NT2/D1 (cell line): ENCODE results near the gene TFDP1.

Source experiments
- DNase-seq: peaks from one replicate; pipeline ENCODE4 v3.0.0-alpha.2; 2011; ENCODE audit warnings: low read depth, low spot score
- H3K27me3 ChIP-seq: 2 replicates; pipeline ENCODE4 v1.6.0; 2011; ENCODE audit warnings: mild to moderate bottlenecking; ENCODE audit not compliant: insufficient read length, insufficient read depth
- H3K36me3 ChIP-seq: 2 replicates; pipeline ENCODE4 v1.6.1; 2011; ENCODE audit warnings: mild to moderate bottlenecking, low read length, mixed read lengths; ENCODE audit not compliant: insufficient read depth, insufficient read length
- H3K4me1 ChIP-seq: 2 replicates; pipeline ENCODE4 v1.5.1; 2011; ENCODE audit not compliant: insufficient read depth, insufficient read length
- H3K4me3 ChIP-seq: 2 replicates; pipeline ENCODE4 v1.5.1; 2011; ENCODE audit warnings: low read depth; ENCODE audit not compliant: insufficient read length
- H3K9ac ChIP-seq: 2 replicates; pipeline ENCODE4 v1.6.0; 2011; ENCODE audit warnings: low read depth; ENCODE audit not compliant: insufficient read length
- H3K9me3 ChIP-seq: 2 replicates; pipeline ENCODE4 v1.5.1; 2011; ENCODE audit warnings: mild to moderate bottlenecking, low read length; ENCODE audit not compliant: insufficient read depth
- SUZ12 ChIP-seq: IDR thresholded peaks from 2 replicates; pipeline ENCODE4 v1.6.1; 2011; ENCODE audit not compliant: insufficient read length, insufficient read depth; ENCODE audit errors: extremely low read depth
- YY1 ChIP-seq: IDR thresholded peaks from 2 replicates; pipeline ENCODE4 v1.6.1; 2011; ENCODE audit not compliant: insufficient read length, insufficient read depth
- ZNF274 ChIP-seq: IDR thresholded peaks from 2 replicates; pipeline ENCODE4 v1.6.1; 2011; ENCODE audit warnings: mild to moderate bottlenecking, low read depth, low read length

Gene TFDP1

DNA sequence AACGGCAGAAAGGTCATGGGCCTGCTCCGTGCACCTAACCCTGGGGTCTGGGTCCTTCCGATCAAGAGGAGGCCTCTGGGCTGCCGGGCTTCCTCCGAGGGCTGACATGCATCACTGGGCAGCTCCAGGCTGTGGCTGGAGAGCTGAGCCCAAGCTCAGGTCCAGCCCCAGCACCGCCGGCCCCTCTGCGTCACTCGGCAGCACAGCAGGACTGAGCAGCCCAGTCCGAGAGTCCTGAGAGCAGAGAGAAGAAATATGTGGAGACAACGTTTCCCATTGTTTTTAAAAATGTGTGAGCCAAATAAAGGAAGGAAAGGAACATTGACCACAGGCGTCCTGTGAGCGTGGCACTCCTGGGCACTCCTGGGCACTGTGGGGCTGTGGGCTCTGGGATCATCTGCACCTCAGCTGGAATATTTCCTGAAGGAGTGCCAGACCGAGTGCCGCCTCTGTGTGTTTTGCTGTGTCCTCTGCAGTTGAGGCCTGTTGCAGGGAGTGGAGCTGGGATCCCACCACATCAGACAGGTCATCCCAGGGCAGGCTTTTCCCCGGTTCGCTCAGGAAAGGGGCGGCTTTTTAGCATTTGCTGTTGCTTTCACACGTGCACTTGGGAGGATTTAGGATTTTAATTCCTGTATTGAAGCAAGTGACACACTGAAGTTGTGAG lies 37.8 kb upstream of the TFDP1 start:
- DNase-seq: no peak
- Histone ChIP-seq H3K36me3 (peaks cover 71% of the 10 kb centered on the region), H3K4me1 (peaks cover 25% of the 10 kb centered on the region), H3K4me3 (no peak overlapping the region), H3K9ac (no peak overlapping the region), H3K9me3 (no peaks in the 10 kb centered on the region), H3K27me3 (no peaks in the 10 kb centered on the region)
- TF ChIP-seq ZNF274: no peak
- no peak for TF ChIP-seq SUZ12
- TF ChIP-seq YY1: no peak

GRCh38 chr13:113547238-113547971 lies 37.1 kb upstream of the TFDP1 start:
- DNase-seq: no peak
- Histone ChIP-seq H3K36me3 (peaks cover 74% of the 10 kb centered on the region), H3K9me3 (no peaks in the 10 kb centered on the region), H3K4me1 (peaks cover 25% of the 10 kb centered on the region), H3K9ac (no peak overlapping the region), H3K4me3 (no peak overlapping the region), H3K27me3 (no peaks in the 10 kb centered on the region)
- no peak for TF ChIP-seq YY1
- TF ChIP-seq ZNF274: no peak
- TF ChIP-seq SUZ12: no peak

DNA sequence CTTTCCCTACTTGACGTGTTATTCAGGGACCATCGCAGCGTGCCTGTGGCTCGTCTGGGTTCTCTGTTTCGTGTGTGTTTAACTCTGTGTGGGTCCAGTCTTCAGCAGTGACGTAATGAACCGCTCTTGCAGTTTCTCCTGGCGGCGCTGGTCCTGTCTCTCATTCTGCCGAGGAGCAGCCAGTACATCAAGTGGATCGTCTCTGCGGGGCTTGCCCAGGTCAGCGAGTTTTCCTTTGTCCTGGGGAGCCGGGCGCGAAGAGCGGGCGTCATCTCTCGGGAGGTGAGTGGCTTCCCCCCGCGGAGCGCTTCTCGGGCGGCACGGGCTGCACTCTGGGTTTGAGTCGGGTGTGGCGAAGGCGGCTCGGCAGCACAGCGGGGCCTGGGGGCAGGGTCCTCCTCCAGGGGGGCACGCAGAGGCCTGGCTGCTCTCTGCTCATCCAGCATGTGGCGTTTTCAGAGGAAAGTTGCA lies 36.3 kb upstream of the TFDP1 start:
- Histone ChIP-seq H3K27me3 (no peaks in the 10 kb centered on the region), H3K9me3 (no peaks in the 10 kb centered on the region), H3K4me1 (peaks cover 25% of the 10 kb centered on the region), H3K9ac (no peak overlapping the region), H3K36me3 (peaks cover 77% of the 10 kb centered on the region), H3K4me3 (no peak overlapping the region)
- DNase-seq: no peak
- TF ChIP-seq SUZ12: no peak

DNA sequence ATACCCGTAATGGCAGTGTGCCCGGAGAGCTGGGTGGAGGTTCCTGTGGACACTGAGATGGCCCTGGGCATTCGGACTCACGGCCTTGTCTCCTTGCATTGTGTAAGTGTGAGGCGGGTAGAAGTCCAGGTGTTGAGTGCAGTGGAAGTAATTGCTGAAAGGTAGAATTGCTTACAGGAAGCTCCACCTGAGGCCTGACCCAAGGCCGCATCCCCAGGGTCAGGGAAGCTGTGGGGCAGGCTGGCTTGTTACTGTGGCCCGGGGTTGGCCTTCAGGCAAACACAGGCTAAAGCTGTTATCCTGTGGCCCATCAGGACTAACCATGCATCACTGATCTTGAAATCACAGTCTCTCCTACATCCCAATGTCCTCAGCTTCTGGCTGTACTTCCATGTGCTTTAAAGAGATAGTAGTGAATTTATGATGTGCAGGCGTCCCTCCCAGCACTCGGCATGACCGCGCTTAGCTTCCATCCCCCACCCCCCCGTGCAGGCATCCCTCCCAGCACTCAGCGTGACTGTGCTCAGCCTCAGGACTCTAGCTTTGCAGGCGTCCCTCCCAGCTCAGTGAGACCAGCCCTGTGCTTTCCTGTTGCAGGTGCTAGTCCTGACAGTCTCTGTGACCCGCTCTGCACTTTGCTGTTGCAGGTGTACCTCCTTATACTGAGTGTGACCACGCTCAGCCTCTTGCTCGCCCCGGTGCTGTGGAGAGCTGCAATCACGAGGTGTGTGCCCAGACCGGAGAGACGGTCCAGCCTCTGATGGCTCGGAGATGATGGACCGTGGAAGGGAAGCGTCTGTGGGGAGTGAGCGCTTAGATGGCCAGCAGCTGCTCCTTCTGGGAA lies 35.6 kb upstream of the TFDP1 start:
- TF ChIP-seq SUZ12 (no peak), ZNF274 (no peak), YY1 (no peak)
- Histone ChIP-seq H3K9me3 (no peaks in the 10 kb centered on the region), H3K36me3 (peaks cover 78% of the 10 kb centered on the region), H3K4me3 (no peak overlapping the region), H3K27me3 (no peaks in the 10 kb centered on the region), H3K9ac (no peak overlapping the region), H3K4me1 (peaks cover 31% of the 10 kb centered on the region)
- DNase-seq: no peak

GRCh38 chr13:113550453-113550852 lies 34.1 kb upstream of the TFDP1 start:
- no peak for DNase-seq
- TF ChIP-seq YY1 (no peak), SUZ12 (no peak), ZNF274 (no peak)
- Histone ChIP-seq H3K9ac (no peak overlapping the region), H3K4me3 (no peak overlapping the region), H3K27me3 (no peaks in the 10 kb centered on the region), H3K9me3 (no peaks in the 10 kb centered on the region), H3K36me3 (peaks cover 73% of the 10 kb centered on the region), H3K4me1 (peaks cover 20% of the 10 kb centered on the region)

DNA sequence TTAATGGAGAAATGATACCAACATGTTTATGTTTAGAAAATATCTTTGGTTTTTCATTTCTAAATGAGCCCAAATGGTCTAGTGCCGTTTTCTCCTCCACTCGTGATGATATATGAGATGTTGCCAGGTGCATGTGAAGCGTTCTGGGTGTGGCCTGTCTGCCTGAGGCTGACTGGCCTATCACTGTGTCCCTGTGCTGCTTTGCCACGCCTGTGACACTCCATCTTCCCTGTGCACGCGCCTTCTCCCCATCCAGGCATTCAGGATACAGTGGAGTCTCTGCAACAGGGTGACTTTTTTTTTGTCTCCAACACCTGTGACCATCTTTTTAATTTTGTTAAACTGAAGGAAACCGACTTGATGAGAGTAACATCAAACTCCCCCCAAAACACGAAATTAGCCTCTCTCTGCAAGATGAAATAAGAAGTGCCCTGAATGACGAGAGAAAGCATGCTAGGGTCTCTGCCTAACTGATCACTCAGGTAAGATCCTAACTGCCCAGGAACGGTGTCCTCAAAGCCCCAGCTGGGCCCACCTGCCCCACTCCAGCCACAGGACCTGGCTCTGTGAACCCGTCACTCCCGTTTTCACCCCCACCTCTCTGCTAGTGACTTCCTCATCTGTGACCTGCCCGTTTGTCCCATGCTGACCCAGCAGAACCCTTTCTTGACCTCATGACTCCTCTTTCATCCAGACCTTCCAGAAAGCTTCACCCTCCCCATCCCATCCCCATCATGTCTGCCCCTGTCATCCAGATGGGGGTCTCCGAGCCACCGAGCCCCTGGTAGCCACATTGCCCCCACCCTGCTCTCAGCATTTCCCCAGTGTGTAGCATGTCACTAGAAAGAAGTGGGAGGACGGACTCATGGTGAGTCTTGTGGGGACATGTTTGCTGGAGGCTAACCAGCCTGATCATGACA lies 33.2 kb upstream of the TFDP1 start:
- Histone ChIP-seq H3K9me3 (no peaks in the 10 kb centered on the region), H3K36me3 (peaks cover 72% of the 10 kb centered on the region), H3K4me3 (no peak overlapping the region), H3K9ac (no peak overlapping the region), H3K27me3 (no peaks in the 10 kb centered on the region), H3K4me1 (peaks cover 16% of the 10 kb centered on the region)
- no peak for DNase-seq
- no peak for TF ChIP-seq YY1
- TF ChIP-seq SUZ12: no peak
- no peak for TF ChIP-seq ZNF274
